B cell (primary cell): ENCODE data around the gene DHX35.

Experiments
- CTCF ChIP-seq: fragments of 200-600 bp; IDR thresholded peaks from one replicate; pipeline ENCODE4 v1.8.0; 2022; ENCODE audit warnings: antibody characterized with exemption, mild to moderate bottlenecking
- EZH2 ChIP-seq: IDR thresholded peaks from 2 replicates; pipeline ENCODE4 v1.6.1; 2012; ENCODE audit warnings: borderline replicate concordance, low read depth, mild to moderate bottlenecking, moderate library complexity, low read length; ENCODE audit not compliant: insufficient read depth, poor library complexity, severe bottlenecking

GRCh38 chr20:39057143-39057542 is 95.0 kb downstream of the DHX35 start:
- TF ChIP-seq CTCF (no peak), EZH2 (no peak)
